ENCODE data around the gene CEMIP. TPM values are rescaled to one million over a fixed set of nuclear protein-coding genes. Genes with fewer than 3 reads are reported as not detected.

The CEMIP gene
- total and polyA plus RNA-seq, 2 of the 13 experiments (the other 11 are each of a cell fraction or from before 2014, with no cell fraction given), result 4.3 to 28.5 TPM

DNA sequence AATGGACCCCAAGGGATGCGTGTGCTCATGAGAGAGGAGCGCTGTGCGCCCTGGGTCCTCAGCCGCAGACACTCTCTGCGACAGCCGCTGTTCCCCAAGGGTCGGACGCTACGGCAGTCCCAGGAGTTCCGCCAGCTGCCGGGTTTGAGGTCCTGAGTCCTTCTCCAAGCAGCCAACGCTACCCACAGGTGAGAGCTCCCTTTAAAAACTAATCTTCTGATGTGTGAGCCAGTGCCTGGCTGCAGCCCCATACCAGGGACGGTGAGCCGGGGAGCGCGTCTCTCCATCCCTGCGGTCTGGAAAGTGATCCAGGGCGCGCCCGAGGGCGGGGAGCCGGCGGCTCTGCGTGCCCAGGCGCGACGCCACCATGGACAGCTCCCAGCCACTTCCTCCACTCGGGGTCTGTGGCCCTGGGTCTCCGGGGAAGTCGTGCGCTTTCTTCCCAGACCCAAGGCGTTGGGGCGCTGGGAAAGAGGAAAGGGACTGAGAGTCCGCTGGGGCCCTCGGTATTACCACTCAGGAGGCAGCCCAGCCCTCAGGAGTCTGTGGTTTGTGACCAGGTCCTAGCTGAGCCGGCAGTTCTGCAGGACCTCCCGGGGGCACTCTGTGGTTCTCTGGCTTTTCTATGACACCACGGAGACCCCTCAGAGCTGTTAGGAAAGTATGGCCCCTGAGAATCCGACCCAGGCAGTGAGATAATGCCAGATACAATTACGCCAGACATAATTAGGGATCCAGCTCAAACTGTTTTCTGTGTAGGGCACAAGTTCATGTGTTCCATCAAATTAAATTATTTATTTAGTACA, 1.4 kb downstream of the CEMIP start (continued):
- TF ChIP-seq, protein P1, sequence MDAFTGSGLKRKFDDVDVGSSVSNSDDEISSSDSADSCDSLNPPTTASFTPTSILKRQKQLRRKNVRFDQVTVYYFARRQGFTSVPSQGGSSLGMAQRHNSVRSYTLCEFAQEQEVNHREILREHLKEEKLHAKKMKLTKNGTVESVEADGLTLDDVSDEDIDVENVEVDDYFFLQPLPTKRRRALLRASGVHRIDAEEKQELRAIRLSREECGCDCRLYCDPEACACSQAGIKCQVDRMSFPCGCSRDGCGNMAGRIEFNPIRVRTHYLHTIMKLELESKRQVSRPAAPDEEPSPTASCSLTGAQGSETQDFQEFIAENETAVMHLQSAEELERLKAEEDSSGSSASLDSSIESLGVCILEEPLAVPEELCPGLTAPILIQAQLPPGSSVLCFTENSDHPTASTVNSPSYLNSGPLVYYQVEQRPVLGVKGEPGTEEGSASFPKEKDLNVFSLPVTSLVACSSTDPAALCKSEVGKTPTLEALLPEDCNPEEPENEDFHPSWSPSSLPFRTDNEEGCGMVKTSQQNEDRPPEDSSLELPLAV (CRISPR knock-in tag; conservative IDR thresholded peaks at IDR 0.05; ENCODE audit: low read depth), result no peak
- no peak for TF ChIP-seq RBM39 (IDR thresholded peaks at IDR 0.05; ENCODE audit: low read depth, low read length, poor library complexity, severe bottlenecking)
- 0 out of 2 replicates have a peak, but pooled peaks have one; percentile 66 for TF ChIP-seq ZNF354B (CRISPR knock-in tag; IDR thresholded peaks at IDR 0.05)
- TF ChIP-seq ZNF839 (CRISPR knock-in tag; IDR thresholded peaks at IDR 0.05; ENCODE audit: borderline replicate concordance), result no peak
- TF ChIP-seq, protein P2, sequence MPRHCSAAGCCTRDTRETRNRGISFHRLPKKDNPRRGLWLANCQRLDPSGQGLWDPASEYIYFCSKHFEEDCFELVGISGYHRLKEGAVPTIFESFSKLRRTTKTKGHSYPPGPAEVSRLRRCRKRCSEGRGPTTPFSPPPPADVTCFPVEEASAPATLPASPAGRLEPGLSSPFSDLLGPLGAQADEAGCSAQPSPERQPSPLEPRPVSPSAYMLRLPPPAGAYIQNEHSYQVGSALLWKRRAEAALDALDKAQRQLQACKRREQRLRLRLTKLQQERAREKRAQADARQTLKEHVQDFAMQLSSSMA (CRISPR knock-in tag; IDR thresholded peaks at IDR 0.05), result 0 out of 2 replicates have a peak, but pooled peaks have one; percentile 87
- TF ChIP-seq SSRP1 (CRISPR knock-in tag; IDR thresholded peaks at IDR 0.05), result no peak
- TF ChIP-seq ZNF30 (CRISPR knock-in tag; IDR thresholded peaks at IDR 0.05), result peak; percentile 88
- peak; percentile 97; the same call in 1 of the 2 replicates for TF ChIP-seq AHR (CRISPR knock-in tag; IDR thresholded peaks at IDR 0.05)
- TF ChIP-seq FOXP1 (IDR thresholded peaks at IDR 0.05), result no peak
- TF ChIP-seq FOXP1 (CRISPR knock-in tag; IDR thresholded peaks at IDR 0.05), result no peak
- peak; percentile 36; the same call in 1 of the 2 replicates for TF ChIP-seq ZNF652 (CRISPR knock-in tag; IDR thresholded peaks at IDR 0.05; ENCODE audit: borderline replicate concordance, low read depth)
- TF ChIP-seq SIN3A (IDR thresholded peaks at IDR 0.05; ENCODE audit: borderline replicate concordance, low read depth, low read length), result peak; percentile 98
- no peak for TF ChIP-seq NFIC (IDR thresholded peaks at IDR 0.05; ENCODE audit: low read length)
- TF ChIP-seq, protein P3, sequence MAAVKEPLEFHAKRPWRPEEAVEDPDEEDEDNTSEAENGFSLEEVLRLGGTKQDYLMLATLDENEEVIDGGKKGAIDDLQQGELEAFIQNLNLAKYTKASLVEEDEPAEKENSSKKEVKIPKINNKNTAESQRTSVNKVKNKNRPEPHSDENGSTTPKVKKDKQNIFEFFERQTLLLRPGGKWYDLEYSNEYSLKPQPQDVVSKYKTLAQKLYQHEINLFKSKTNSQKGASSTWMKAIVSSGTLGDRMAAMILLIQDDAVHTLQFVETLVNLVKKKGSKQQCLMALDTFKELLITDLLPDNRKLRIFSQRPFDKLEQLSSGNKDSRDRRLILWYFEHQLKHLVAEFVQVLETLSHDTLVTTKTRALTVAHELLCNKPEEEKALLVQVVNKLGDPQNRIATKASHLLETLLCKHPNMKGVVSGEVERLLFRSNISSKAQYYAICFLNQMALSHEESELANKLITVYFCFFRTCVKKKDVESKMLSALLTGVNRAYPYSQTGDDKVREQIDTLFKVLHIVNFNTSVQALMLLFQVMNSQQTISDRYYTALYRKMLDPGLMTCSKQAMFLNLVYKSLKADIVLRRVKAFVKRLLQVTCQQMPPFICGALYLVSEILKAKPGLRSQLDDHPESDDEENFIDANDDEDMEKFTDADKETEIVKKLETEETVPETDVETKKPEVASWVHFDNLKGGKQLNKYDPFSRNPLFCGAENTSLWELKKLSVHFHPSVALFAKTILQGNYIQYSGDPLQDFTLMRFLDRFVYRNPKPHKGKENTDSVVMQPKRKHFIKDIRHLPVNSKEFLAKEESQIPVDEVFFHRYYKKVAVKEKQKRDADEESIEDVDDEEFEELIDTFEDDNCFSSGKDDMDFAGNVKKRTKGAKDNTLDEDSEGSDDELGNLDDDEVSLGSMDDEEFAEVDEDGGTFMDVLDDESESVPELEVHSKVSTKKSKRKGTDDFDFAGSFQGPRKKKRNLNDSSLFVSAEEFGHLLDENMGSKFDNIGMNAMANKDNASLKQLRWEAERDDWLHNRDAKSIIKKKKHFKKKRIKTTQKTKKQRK (IDR thresholded peaks at IDR 0.05; ENCODE audit: low read length), result no peak
- TF ChIP-seq, protein P4, sequence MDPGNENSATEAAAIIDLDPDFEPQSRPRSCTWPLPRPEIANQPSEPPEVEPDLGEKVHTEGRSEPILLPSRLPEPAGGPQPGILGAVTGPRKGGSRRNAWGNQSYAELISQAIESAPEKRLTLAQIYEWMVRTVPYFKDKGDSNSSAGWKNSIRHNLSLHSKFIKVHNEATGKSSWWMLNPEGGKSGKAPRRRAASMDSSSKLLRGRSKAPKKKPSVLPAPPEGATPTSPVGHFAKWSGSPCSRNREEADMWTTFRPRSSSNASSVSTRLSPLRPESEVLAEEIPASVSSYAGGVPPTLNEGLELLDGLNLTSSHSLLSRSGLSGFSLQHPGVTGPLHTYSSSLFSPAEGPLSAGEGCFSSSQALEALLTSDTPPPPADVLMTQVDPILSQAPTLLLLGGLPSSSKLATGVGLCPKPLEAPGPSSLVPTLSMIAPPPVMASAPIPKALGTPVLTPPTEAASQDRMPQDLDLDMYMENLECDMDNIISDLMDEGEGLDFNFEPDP (CRISPR knock-in tag; conservative IDR thresholded peaks at IDR 0.05), result no peak
- 0 out of 2 replicates have a peak, but pooled peaks have one; percentile 59 for TF ChIP-seq ZNF264 (CRISPR knock-in tag; IDR thresholded peaks at IDR 0.05)
- no peak; the same call in 1 of the 2 replicates for TF ChIP-seq ZNF335 (CRISPR knock-in tag; IDR thresholded peaks at IDR 0.05)
- no peak for TF ChIP-seq SP5 (CRISPR knock-in tag; IDR thresholded peaks at IDR 0.05; ENCODE audit: borderline replicate concordance, low read depth)
- TF ChIP-seq PHF5A (CRISPR knock-in tag; IDR thresholded peaks at IDR 0.05; ENCODE audit: low read depth, unreplicated experiment), result no peak
- peak; percentile 83 for TF ChIP-seq ZNF501 (CRISPR knock-in tag; IDR thresholded peaks at IDR 0.05)
- 0 out of 2 replicates have a peak, but pooled peaks have one; percentile 40 for TF ChIP-seq RELA (CRISPR knock-in tag; IDR thresholded peaks at IDR 0.05)
- TF ChIP-seq AKAP8 (CRISPR knock-in tag; IDR thresholded peaks at IDR 0.05), result no peak
- 0 out of 2 replicates have a peak, but pooled peaks have one; percentile 60 for TF ChIP-seq ZNF775 (CRISPR knock-in tag; IDR thresholded peaks at IDR 0.05; ENCODE audit: borderline replicate concordance)
- no peak for TF ChIP-seq PCBP1 (IDR thresholded peaks at IDR 0.05; ENCODE audit: borderline replicate concordance, low read depth, low read length)
